SK-N-SH (cell line): ENCODE results near the gene GFRA3. TPM values are rescaled to one million over a fixed set of nuclear protein-coding genes. Genes with fewer than 3 reads are reported as not detected.

ENCODE experiments used
- polyA plus RNA-seq, 3 experiments: library from polyadenylated mRNA; depleted of rRNA; stranded (reverse); fragments of >200 nt; gene quantifications; 2 replicates each; pipeline ENCODE4 v1.2.3, GENCODE V29; 2012

GFRA3 gene
- polyA plus RNA-seq, 1 of the 3 experiments (the other 2 are of a cell fraction) = 0.15 TPM

Other genes with a start within 250 kb of the GFRA3 start
- 13.0 and 18.2 TPM in 2 replicates for gene FAM13B, start 241.5 kb downstream of the GFRA3 start, polyA plus RNA-seq (2012; rRNA removed)
- not detected in 2 replicates for gene WNT8A, start 190.6 kb downstream of the GFRA3 start, polyA plus RNA-seq (2012; rRNA removed)
- 3.7 and 4.1 TPM in 2 replicates for gene NME5, start 135.2 kb downstream of the GFRA3 start, polyA plus RNA-seq (2012; rRNA removed)
- 46.2 and 64.4 TPM in 2 replicates for gene BRD8, start 96.0 kb downstream of the GFRA3 start, polyA plus RNA-seq (2012; rRNA removed)
- 16.0 and 17.4 TPM in 2 replicates for gene KIF20A, start 95.5 kb downstream of the GFRA3 start, polyA plus RNA-seq (2012; rRNA removed)
- 20.2 and 31.5 TPM in 2 replicates for gene CDC23, start 61.3 kb downstream of the GFRA3 start, polyA plus RNA-seq (2012; rRNA removed)
- gene CDC25C, start 57.2 kb upstream of the GFRA3 start, polyA plus RNA-seq (2012; rRNA removed) = 4.9 and 5.2 TPM in 2 replicates
- gene FAM53C, start 63.6 kb upstream of the GFRA3 start, polyA plus RNA-seq (2012; rRNA removed) = 14.5 and 18.7 TPM in 2 replicates
- gene KDM3B, start 78.1 kb upstream of the GFRA3 start, polyA plus RNA-seq (2012; rRNA removed) = 22.4 and 24.5 TPM in 2 replicates
- gene REEP2, start 164.4 kb upstream of the GFRA3 start, polyA plus RNA-seq (2012; rRNA removed) = 25.4 and 31.2 TPM in 2 replicates
- gene EGR1, start 190.9 kb upstream of the GFRA3 start, polyA plus RNA-seq (2012; rRNA removed) = 28.4 and 48.0 TPM in 2 replicates